Urothelium cell line (cell line): ENCODE data around the gene PSG11.
"Not testable (repeated sequence)": the region's sequence is repeated elsewhere in the genome, so short reads cannot be mapped to it uniquely, and the experiment has no call there.

Experiments used
- DNase-seq: peaks from one replicate; pipeline ENCODE4 v3.0.0; 2011; ENCODE audit warnings: low spot score, mixed read lengths
- FAIRE-seq: peaks from 2 replicates; lab custom pipeline; 2011; peaks lifted over from hg19 to GRCh38; lab: Jason Lieb, UNC

PSG11 gene

GRCh38 chr19:43026369-43026768, at the start of gene PSG11:
Gene PSG11, minus strand, starts transcription at chr19:43026469. Its CDS starts 97 bp downstream, at chr19:43026372.
- not testable (repeated sequence) for DNase-seq, FAIRE-seq

- not testable (repeated sequence) for FAIRE-seq, DNase-seq
These were observed 36.1 kb upstream of the PSG11 start for GRCh38 chr19:43062418-43062817.

GRCh38 chr19:43061326-43061725, 35.1 kb upstream of the PSG11 start:
- FAIRE-seq, DNase-seq: not testable (repeated sequence)

- FAIRE-seq, DNase-seq: not testable (repeated sequence)
These were observed 34.0 kb upstream of the PSG11 start for GRCh38 chr19:43060254-43060653.

- DNase-seq, FAIRE-seq: not testable (repeated sequence)
These were observed 33.2 kb upstream of the PSG11 start for GRCh38 chr19:43059482-43059881.

- FAIRE-seq, DNase-seq: not testable (repeated sequence)
These were observed 32.2 kb upstream of the PSG11 start for GRCh38 chr19:43058440-43058839.

GRCh38 chr19:43047966-43048365, 21.7 kb upstream of the PSG11 start:
- FAIRE-seq, DNase-seq: not testable (repeated sequence)

GRCh38 chr19:43046578-43046977, 20.3 kb upstream of the PSG11 start:
- not testable (repeated sequence) for DNase-seq, FAIRE-seq

- DNase-seq, FAIRE-seq: not testable (repeated sequence)
These were observed 17.4 kb upstream of the PSG11 start for GRCh38 chr19:43043492-43044180.

GRCh38 chr19:43031645-43032044, 5.4 kb upstream of the PSG11 start:
- DNase-seq: not testable (repeated sequence)

GRCh38 chr19:43028866-43029265, 2.6 kb upstream of the PSG11 start:
- DNase-seq: no peak
- FAIRE-seq: no peak

More at GRCh38 chr19:43031645-43032044, 5.4 kb upstream of the PSG11 start:
- not testable (repeated sequence) for FAIRE-seq

GRCh38 chr19:43027985-43028384, 1.7 kb upstream of the PSG11 start:
- FAIRE-seq: not testable (repeated sequence)

GRCh38 chr19:43027061-43027460, 792 bp upstream of the PSG11 start:
- FAIRE-seq, DNase-seq: not testable (repeated sequence)

More at GRCh38 chr19:43027985-43028384, 1.7 kb upstream of the PSG11 start:
- not testable (repeated sequence) for DNase-seq

GRCh38 chr19:43022098-43022497, 4.2 kb downstream of the PSG11 start:
- DNase-seq: peak; percentile 6
- FAIRE-seq: not testable (repeated sequence)

GRCh38 chr19:43021629-43022028, 4.6 kb downstream of the PSG11 start:
- peak; percentile 75 for DNase-seq
- FAIRE-seq: not testable (repeated sequence)

- not testable (repeated sequence) for FAIRE-seq, DNase-seq
These were observed 6.7 kb downstream of the PSG11 start for GRCh38 chr19:43019588-43019987.

GRCh38 chr19:43005841-43006240, 20.4 kb downstream of the PSG11 start:
- DNase-seq, FAIRE-seq: not testable (repeated sequence)

- FAIRE-seq, DNase-seq: not testable (repeated sequence)
These were observed 21.4 kb downstream of the PSG11 start for GRCh38 chr19:43004846-43005245.

- DNase-seq, FAIRE-seq: not testable (repeated sequence)
These were observed 22.6 kb downstream of the PSG11 start for GRCh38 chr19:43003634-43004033.

- FAIRE-seq, DNase-seq: not testable (repeated sequence)
These were observed 23.3 kb downstream of the PSG11 start for GRCh38 chr19:43002948-43003347.

- not testable (repeated sequence) for DNase-seq, FAIRE-seq
These were observed 30.1 kb downstream of the PSG11 start for GRCh38 chr19:42996161-42996560.

GRCh38 chr19:42992029-42992604, 34.2 kb downstream of the PSG11 start:
- DNase-seq, FAIRE-seq: not testable (repeated sequence)
